IPS-15b (cell line): Measurements from ENCODE around the gene SHTN1.
A peak's percentile ranks its signal among the peaks of the same experiment; 100 is the strongest.

Source experiments
- H3K27me3 ChIP-seq: one replicate; pipeline ENCODE4 v1.6.1; 2013; ENCODE audit warnings: low read length; ENCODE audit not compliant: control insufficient read depth, insufficient read depth
- H3K36me3 ChIP-seq: one replicate; pipeline ENCODE4 v1.6.1; 2013; ENCODE audit warnings: low read length; ENCODE audit not compliant: control insufficient read depth, insufficient read depth
- H3K4me1 ChIP-seq: one replicate; pipeline ENCODE4 v1.6.1; 2013; ENCODE audit warnings: mild to moderate bottlenecking, low read length; ENCODE audit not compliant: control insufficient read depth, insufficient read depth
- H3K4me3 ChIP-seq: one replicate; pipeline ENCODE4 v1.5.1; 2013; ENCODE audit warnings: low read depth, low read length
- H3K9ac ChIP-seq: one replicate; pipeline ENCODE4 v1.6.1; 2013; ENCODE audit warnings: low read depth, mild to moderate bottlenecking, low read length
- H3K9me3 ChIP-seq: one replicate; pipeline ENCODE4 v1.6.1; 2013; ENCODE audit warnings: mild to moderate bottlenecking, low read length; ENCODE audit not compliant: control insufficient read depth, insufficient read depth

SHTN1 gene, protein sequence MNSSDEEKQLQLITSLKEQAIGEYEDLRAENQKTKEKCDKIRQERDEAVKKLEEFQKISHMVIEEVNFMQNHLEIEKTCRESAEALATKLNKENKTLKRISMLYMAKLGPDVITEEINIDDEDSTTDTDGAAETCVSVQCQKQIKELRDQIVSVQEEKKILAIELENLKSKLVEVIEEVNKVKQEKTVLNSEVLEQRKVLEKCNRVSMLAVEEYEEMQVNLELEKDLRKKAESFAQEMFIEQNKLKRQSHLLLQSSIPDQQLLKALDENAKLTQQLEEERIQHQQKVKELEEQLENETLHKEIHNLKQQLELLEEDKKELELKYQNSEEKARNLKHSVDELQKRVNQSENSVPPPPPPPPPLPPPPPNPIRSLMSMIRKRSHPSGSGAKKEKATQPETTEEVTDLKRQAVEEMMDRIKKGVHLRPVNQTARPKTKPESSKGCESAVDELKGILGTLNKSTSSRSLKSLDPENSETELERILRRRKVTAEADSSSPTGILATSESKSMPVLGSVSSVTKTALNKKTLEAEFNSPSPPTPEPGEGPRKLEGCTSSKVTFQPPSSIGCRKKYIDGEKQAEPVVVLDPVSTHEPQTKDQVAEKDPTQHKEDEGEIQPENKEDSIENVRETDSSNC

GRCh38 chr10:117005026-117005526 is at the start of gene SHTN1:
Gene SHTN1, minus strand, starts transcription at chr10:117005187. Its CDS starts 108 bp downstream, at chr10:117005079.
- H3K9me3 ChIP-seq: no peaks in the 10 kb centered on the region
- no peaks in the 10 kb centered on the region for H3K36me3 ChIP-seq
- H3K9ac ChIP-seq: peak within 1 kb of the TSS; percentile 75
- H3K4me1 ChIP-seq: peaks cover 10% of the 10 kb centered on the region
- peak within 1 kb of the TSS; percentile 82 for H3K4me3 ChIP-seq
- peaks cover 3% of the 10 kb centered on the region for H3K27me3 ChIP-seq

DNA sequence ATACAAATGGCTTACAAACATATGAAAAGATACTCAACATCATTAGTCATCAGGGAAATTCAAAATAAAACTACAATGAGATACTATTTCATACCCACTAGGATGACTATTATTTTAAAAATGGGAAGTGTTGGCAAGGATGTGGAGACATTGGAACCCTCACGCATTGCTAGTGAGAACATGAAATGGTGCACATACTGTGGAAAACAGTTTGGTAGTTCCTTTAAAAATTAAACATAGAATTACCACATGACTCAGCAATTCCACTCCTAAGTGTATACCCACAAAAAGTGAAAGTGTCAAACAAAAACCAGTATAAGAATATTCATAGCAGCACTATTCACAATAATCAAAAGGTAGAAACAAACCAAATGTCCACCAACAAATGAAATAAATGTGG is 48.5 kb upstream of the SHTN1 start:
- H3K4me1 ChIP-seq: no peaks in the 10 kb centered on the region
- H3K9me3 ChIP-seq: no peaks in the 10 kb centered on the region
- H3K36me3 ChIP-seq: no peaks in the 10 kb centered on the region
- no peak overlapping the region for H3K4me3 ChIP-seq
- no peak overlapping the region for H3K9ac ChIP-seq
- H3K27me3 ChIP-seq: no peaks in the 10 kb centered on the region

GRCh38 chr10:117047947-117048346 is 43.0 kb upstream of the SHTN1 start:
- Histone ChIP-seq H3K9ac (no peak overlapping the region), H3K36me3 (no peaks in the 10 kb centered on the region), H3K27me3 (no peaks in the 10 kb centered on the region), H3K9me3 (no peaks in the 10 kb centered on the region), H3K4me1 (no peaks in the 10 kb centered on the region), H3K4me3 (no peak overlapping the region)

DNA sequence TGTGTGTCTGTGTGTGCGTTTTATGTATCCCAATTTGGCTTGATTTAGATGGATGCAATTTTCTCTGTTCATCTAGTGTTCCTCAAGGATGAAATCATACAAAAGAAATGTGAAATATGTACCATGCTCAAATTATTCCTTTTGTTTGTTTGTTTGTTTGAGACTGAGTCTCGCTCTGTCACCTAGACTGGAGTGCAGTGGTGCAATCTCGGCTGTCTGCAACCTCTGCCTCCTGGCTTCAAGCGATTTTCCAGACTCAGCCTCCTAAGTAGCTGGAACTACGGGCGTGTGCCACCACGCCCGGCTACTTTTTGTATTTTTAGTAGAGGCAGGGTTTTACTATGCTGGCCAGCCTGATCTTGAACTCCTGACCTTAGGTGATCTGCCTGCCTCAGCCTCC is 11.3 kb upstream of the SHTN1 start:
- Histone ChIP-seq H3K9me3 (no peaks in the 10 kb centered on the region), H3K36me3 (no peaks in the 10 kb centered on the region), H3K4me3 (no peak overlapping the region), H3K27me3 (no peaks in the 10 kb centered on the region), H3K4me1 (no peaks in the 10 kb centered on the region), H3K9ac (no peak overlapping the region)

DNA sequence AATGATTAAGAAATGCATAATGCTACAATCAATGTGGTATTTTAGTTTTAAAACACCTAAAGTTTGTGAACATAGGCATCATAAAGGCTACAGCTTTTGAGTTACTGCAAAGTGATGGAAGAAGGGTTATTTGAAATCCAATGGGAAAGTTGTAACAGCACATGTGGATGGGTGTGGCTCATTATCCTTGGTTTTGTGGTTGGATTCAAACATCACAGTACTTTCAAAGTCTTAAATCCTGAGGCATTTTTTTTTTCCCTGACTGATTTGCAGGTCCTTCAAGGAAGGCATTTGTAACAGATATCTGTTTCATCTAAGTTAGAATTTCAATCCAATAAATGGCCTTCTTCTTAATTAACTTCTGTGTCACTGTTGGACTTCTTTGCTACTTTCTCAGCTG is 9.8 kb upstream of the SHTN1 start:
- H3K9ac ChIP-seq: no peak overlapping the region
- no peaks in the 10 kb centered on the region for H3K9me3 ChIP-seq
- no peaks in the 10 kb centered on the region for H3K36me3 ChIP-seq
- no peaks in the 10 kb centered on the region for H3K4me1 ChIP-seq
- H3K4me3 ChIP-seq: no peak overlapping the region
- H3K27me3 ChIP-seq: no peaks in the 10 kb centered on the region

GRCh38 chr10:117007080-117007479 is 2.1 kb upstream of the SHTN1 start:
- Histone ChIP-seq H3K27me3 (peaks cover 3% of the 10 kb centered on the region), H3K4me1 (peaks cover 6% of the 10 kb centered on the region), H3K36me3 (no peaks in the 10 kb centered on the region), H3K9me3 (no peaks in the 10 kb centered on the region), H3K4me3 (no peak overlapping the region), H3K9ac (no peak overlapping the region)

DNA sequence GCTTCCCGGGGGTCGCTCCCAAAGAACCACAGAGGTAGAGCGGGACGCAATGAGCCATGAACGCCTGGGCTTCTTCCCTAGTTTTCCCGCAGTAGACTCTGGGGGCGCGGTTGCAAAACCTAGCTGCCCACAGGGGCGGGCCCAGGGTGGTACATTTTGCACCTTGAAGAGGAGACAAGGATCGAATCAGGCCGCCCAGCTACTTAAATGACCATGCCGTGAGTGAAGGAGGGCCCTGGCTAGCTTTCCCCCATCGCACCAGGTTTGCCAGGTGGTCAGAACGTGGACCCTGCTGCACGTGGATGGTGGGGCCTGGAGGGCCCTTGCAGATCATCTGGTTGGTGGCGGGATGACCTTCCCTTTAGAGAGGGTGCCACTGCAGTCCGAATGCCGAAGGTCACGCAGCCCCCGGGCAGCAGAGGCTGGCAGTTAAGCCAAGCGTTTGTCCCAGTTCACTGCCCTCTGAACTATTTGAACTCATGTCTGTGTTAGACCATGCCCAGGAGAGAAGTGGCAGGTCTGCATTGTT is 604 bp upstream of the SHTN1 start:
- Histone ChIP-seq H3K4me1 (peaks cover 9% of the 10 kb centered on the region), H3K27me3 (peaks cover 3% of the 10 kb centered on the region), H3K4me3 (peak overlapping the region; percentile 82), H3K36me3 (no peaks in the 10 kb centered on the region), H3K9ac (peak overlapping the region; percentile 75), H3K9me3 (no peaks in the 10 kb centered on the region)

GRCh38 chr10:117004227-117005025 is 561 bp downstream of the SHTN1 start:
- Histone ChIP-seq H3K4me1 (peaks cover 13% of the 10 kb centered on the region), H3K36me3 (no peaks in the 10 kb centered on the region), H3K27me3 (peaks cover 3% of the 10 kb centered on the region), H3K9me3 (no peaks in the 10 kb centered on the region), H3K9ac (peak overlapping the region; percentile 75), H3K4me3 (peak overlapping the region; percentile 82)

DNA sequence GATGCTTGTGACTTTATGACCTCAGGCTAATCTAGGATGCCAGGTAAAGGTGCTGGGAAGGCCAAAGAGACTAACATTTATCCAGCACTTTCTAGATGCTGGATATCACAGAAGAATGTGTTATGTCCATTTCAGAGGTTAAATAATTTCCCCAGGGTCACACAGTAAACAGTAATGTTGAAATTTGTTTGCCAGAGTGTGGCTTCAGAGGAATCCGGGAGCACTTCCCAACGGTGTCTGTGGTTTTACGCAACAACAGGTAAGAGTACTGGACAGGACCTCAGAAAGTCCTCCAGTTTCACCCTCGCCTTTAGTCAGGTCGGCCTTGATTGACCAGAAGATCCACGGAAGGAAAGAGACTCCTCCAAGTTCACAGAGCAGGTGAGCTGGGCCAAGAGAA is 1.7 kb downstream of the SHTN1 start:
- H3K9me3 ChIP-seq: no peaks in the 10 kb centered on the region
- H3K36me3 ChIP-seq: no peaks in the 10 kb centered on the region
- no peak overlapping the region for H3K9ac ChIP-seq
- H3K4me1 ChIP-seq: peaks cover 13% of the 10 kb centered on the region
- H3K27me3 ChIP-seq: peaks cover 3% of the 10 kb centered on the region
- H3K4me3 ChIP-seq: no peak overlapping the region

DNA sequence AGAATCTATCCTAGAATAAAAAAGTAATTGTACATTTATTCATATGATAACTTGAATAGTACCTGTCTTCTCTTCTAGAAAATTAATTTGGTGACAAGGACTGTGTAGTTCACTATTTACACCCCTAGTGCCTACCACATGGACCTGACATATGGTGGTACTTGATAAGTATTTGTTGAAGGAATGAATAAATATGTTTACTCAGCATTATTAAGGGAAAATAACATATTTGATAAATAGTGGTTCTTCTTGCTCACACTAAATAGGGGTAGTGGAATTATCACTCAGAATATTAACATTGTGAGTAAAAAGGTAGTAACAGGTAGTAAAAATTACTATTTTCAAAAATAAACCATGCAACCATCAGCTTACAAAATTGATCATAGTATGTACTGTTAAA is 2.8 kb downstream of the SHTN1 start:
- Histone ChIP-seq H3K9me3 (no peaks in the 10 kb centered on the region), H3K9ac (no peak overlapping the region), H3K4me3 (no peak overlapping the region), H3K27me3 (peaks cover 3% of the 10 kb centered on the region), H3K36me3 (no peaks in the 10 kb centered on the region), H3K4me1 (peaks cover 13% of the 10 kb centered on the region)

DNA sequence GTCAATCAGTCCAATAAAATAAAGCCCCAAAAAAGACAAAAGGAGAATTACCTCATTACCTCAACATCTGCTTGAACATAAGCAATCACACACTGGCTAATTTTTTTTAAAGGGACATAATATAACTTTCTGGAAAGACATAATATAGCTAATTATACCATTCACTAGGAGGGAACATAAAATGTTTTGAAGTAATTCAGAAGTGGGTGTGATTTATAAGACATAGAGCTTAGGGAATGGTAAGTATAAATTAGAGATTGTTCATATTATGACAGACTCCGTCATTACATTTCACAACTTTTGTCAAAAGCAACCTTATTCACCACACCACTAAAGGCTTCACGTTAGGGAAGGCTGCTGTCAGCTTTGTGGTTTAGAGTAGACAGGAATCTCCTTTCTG is 3.8 kb downstream of the SHTN1 start:
- H3K9ac ChIP-seq: no peak overlapping the region
- H3K9me3 ChIP-seq: no peaks in the 10 kb centered on the region
- peaks cover 3% of the 10 kb centered on the region for H3K27me3 ChIP-seq
- no peak overlapping the region for H3K4me3 ChIP-seq
- no peaks in the 10 kb centered on the region for H3K36me3 ChIP-seq
- H3K4me1 ChIP-seq: peaks cover 13% of the 10 kb centered on the region
